GM21737 (cell line): ENCODE results near the gene RSBN1L.
A peak's percentile ranks its signal among the peaks of the same experiment; 100 is the strongest.
"Not testable (repeated sequence)": the region's sequence is repeated elsewhere in the genome, so short reads cannot be mapped to it uniquely, and the experiment has no call there.

Source experiments
- ATAC-seq: cut with Tn5 transposase; IDR thresholded peaks from one replicate; pipeline ENCODE4 v1.9.1; 2021; ENCODE audit warnings: mild to moderate bottlenecking, moderate library complexity; ENCODE audit not compliant: unreplicated experiment

Gene RSBN1L

GRCh38 chr7:77765481-77765880, 69.2 kb downstream of the RSBN1L start:
- no peak for ATAC-seq

DNA sequence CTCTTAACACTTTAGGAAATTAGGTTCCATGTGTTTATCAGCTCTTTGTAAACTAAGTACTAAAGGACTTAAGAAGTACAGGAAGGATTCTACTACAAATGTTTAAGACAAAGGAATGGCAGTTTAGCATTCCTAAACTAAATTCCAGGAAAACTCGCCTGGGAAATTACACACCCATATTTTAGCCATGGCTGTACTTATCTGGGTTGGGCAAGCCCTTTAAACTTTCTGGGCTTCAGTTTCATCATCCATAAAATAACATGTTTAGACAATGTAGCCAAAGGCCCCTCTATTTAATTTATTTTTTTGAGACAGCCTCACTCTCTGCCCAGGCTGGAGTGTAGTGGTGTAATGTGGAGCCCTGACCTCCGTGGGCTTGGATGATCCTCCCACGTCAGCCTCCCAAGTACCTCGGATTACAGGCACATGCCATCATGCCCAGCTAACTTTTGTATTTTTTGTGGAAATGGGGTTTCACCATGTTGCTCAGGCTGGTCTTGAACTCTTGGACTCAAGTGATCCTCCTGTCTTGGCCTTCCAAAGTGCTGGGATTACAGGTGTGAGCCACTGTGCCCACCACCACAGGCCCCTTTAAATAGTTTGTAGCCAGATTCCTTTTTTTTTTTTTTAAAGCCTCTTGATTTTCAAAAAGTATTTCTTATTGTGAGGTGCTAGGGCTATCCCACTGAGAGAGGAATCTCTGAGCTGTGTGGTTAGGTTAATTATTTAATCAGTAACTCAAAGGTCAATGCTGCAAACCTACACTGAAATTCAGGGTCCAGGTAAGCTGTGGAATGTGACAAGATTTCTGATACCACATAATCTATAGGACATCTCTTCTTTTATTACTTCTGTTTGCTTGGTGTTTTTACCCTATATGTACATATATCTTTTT, 69.9 kb downstream of the RSBN1L start:
- no peak for ATAC-seq

GRCh38 chr7:77766801-77767605, 70.7 kb downstream of the RSBN1L start:
- no peak for ATAC-seq

GRCh38 chr7:77770316-77770715, 74.1 kb downstream of the RSBN1L start:
- no peak for ATAC-seq

DNA sequence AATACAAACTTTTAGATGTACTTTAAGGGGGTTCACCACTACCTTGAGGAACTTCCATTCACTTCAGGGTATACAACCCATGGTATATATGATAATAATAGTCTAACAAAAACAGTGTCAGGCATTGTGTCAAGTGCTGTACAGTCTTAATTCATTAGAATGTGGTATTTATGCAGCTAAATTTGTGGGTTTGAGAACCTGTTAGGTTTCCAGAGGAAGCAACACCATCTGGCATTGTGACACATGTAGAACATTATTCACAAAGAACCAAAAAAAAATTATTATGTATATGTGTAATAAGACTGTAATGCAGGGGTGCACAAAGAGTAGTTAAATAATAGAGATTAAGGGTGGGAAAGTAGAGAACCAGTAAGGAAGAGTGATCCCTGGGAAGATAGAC, 75.6 kb downstream of the RSBN1L start:
- no peak for ATAC-seq

DNA sequence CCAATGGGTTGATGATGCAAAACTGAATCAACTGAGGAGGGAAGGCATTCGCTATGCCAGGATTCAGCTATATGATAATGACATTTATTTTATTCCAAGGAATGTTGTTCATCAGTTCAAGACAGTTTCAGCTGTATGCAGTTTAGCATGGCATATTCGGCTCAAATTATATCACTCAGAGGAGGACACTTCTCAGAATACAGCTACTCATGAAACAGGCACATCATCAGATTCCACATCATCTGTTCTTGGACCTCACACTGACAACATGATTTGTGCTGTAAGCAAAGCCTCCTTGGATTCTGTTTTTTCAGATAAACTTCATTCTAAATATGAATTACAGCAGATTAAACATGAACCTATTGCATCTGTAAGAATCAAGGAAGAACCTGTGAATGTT, 82.3 kb downstream of the RSBN1L start:
- ATAC-seq, result no peak

- no peak for ATAC-seq
These were observed 86.1 kb downstream of the RSBN1L start for GRCh38 chr7:77782383-77782782.

- no peak for ATAC-seq
These were observed 86.9 kb downstream of the RSBN1L start for GRCh38 chr7:77783111-77783510.

DNA sequence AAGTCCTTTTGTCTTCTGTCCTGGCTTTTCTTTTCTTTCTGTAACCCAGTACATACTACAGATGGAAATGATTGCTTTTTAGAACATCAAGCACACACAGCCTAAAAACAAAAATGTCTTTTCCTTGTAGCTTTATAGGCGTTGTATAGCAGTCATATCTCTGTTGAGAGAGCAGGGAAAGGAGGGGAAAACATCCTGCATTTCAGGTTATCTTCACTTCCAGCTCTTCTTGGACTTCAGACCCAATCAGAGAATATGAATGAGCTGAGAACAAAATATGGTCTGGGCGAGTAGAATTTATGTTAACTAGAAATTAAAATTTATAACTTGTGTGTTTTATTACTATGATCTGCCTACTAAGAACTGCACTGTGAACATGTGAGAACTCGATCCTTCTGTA, 87.3 kb downstream of the RSBN1L start:
- ATAC-seq, result no peak

- not testable (repeated sequence) for ATAC-seq
These were observed 88.2 kb downstream of the RSBN1L start for GRCh38 chr7:77784426-77784825.

GRCh38 chr7:77786018-77786417, 89.8 kb downstream of the RSBN1L start:
- no peak for ATAC-seq

DNA sequence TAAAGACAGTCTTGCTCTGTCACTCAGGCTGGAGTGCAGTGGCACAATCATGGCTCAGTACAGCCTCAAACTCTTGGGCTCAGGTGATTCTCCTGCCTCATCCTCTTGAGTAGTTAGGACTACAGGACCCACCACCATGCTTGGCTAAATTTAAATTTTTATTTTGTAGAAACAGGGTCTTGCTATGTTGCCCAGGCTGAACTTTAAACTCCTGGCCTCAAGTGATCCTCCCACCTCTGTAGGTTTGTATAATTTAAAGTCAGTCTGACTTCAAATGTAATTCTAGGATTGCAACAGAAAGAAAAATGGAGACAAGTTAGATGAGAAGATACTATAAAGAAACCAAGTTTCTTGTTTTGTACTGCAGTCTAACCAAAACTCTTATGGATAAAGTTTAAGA, 90.5 kb downstream of the RSBN1L start:
- no peak for ATAC-seq

DNA sequence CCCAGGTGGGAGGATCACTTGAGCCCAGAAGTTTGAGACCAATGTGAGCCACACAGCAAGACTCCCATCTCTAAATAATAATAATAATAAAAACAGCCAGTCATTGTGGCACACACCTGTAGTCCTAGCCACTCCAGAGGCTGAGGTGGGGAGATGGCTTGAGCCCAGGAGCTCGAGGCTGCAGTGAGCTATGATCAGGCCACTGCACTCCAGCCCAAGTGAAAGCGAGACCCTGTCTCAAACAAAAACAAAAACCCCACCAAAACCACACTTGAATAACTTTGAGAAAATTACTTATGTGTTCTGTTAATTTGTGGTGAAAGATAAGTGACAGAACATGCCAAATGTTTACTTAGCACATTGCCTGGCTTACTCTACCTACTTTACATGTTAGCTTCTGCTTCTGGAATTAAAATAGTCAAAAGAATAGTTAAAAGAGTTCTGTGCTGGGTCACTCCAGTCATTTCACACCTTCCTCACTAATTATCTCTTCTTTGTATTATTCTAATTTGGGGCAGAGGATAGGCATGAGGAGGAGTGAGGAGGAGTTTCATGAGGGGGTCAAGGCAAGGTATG, 92.2 kb downstream of the RSBN1L start:
- no peak for ATAC-seq

DNA sequence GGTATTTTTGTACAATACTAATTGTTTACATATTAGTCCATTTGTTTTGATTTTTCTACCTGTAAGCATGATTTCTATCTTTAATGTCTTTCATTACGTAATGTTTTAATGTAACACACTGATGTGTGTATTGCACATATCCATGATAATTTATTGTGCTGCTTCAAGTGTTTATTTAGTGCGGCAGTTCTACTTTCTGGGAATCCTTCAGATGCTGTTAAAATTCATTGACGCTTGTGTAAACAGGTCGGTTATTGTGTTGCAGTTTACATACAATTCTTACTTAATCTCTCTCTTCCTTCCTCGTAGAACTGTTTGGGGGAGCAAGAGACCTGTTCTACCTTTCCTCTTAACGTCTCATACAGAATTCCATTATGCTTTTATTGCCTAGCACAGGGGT, 95.1 kb downstream of the RSBN1L start:
- no peak for ATAC-seq

DNA sequence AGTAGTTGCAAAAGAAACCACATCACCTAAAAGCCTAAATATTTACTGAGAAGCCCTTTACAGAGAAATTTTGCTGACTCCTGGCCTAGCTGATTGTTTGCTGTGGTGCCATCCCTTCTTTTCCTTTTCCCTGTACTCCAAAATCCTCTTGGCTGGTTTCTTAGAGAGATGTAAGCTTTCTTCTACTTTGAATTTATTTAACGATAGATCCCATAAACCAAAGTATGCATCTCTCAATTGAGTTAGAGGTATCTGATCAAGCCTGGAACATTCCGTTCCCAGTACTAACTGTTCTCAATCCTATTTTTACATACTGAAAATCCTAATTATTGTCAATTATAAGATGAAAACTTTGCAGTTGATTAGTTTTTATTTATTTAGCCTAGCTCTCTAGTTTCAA, 95.7 kb downstream of the RSBN1L start:
- ATAC-seq, result no peak

DNA sequence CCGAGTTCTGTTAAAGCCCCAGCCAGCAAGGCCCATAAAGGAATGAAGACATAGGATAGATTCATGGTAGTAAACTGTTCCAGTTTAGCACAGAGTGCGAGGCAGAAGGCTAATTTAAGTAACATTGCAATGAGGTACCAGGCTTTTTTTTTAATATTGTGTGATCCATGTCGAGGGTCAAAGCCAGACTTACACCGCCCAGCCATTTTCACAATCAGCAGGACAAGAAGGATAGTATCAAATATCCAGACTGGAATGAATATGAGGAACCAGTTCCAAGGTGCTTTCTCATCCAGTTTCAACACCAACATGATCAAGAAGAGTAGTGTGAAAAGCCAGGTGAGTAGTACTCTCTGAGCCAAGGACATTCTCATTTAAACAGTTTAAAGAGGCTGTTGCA, 97.7 kb downstream of the RSBN1L start:
- no peak for ATAC-seq

- ATAC-seq, result no peak
These were observed 99.8 kb downstream of the RSBN1L start for GRCh38 chr7:77796109-77796508.

GRCh38 chr7:77796960-77797359, 100.7 kb downstream of the RSBN1L start:
- ATAC-seq, result no peak

GRCh38 chr7:77797734-77798393, 101.6 kb downstream of the RSBN1L start:
- ATAC-seq, result peak; percentile 27

GRCh38 chr7:77798394-77799077, 102.3 kb downstream of the RSBN1L start, which contains the start of the genes PHTF2 and TMEM60:
PHTF2 (plus strand) TSS chr7:77798773.
TMEM60 (minus strand) TSS chr7:77798434; CDS start chr7:77794373, 4,061 bp downstream.
- peak; percentile 86 for ATAC-seq
